HEK293 (cell line): ENCODE results near the gene BRD2.
A peak's percentile ranks its signal among the peaks of the same experiment; 100 is the strongest.

Source experiments
- CTCF ChIA-PET: fragments of 350-600 bp; formaldehyde crosslinking; extraction: SDS; loops from one replicate; lab custom pipeline; 2021; ENCODE audit warnings: antibody characterized with exemption; lab: Yijun Ruan, JAX
- POLR2A ChIA-PET: fragments of 300-600 bp; formaldehyde crosslinking; extraction: SDS; loops from one replicate; lab custom pipeline; 2020; ENCODE audit warnings: antibody characterized with exemption, inconsistent platforms; lab: Yijun Ruan, JAX
- H3K27ac ChIP-seq: fragments of 200-500 bp; sonication (Bioruptor generic); 2 replicates; pipeline ENCODE4 v1.5.1; 2014; ENCODE audit warnings: low read depth, low read length, control low read depth, inconsistent platforms; ENCODE audit errors: extremely low read depth
- H3K36me3 ChIP-seq, 2 experiments: fragments of 200-500 bp in 1 of 2; sonication (Bioruptor generic) in 1 of 2; 1 replicate in 1 of 2; 2 replicates in 1 of 2; pipeline ENCODE4 v1.5.1; 2014 to 2017; ENCODE audit warnings: inconsistent platforms in 2 of 2, low read length in 2 of 2; ENCODE audit not compliant: control insufficient read depth in 2 of 2, insufficient read depth in 1 of 2
- H3K4me1 ChIP-seq: fragments of 200-500 bp; sonication (Bioruptor generic); 2 replicates; pipeline ENCODE4 v1.5.1; 2014; ENCODE audit warnings: mild to moderate bottlenecking, low read length, inconsistent platforms; ENCODE audit not compliant: control insufficient read depth, insufficient read depth
- H3K4me3 ChIP-seq: 2 replicates; pipeline ENCODE4 v1.5.1; 2011; ENCODE audit warnings: low read depth, mild to moderate bottlenecking, control low read depth, low read length, moderate library complexity
- H3K9me3 ChIP-seq: fragments of 200-500 bp; sonication (Bioruptor generic); 2 replicates; pipeline ENCODE4 v1.5.1; 2014; ENCODE audit warnings: low read depth, low read length, inconsistent platforms; ENCODE audit not compliant: control insufficient read depth, insufficient read depth
- BCL11B ChIP-seq: fragments of 450-650 bp; formaldehyde crosslinking; IDR thresholded peaks from 2 replicates; pipeline ENCODE4 v1.5.1; 2016; ENCODE audit warnings: low read depth, missing biosample characterization, missing genetic modification characterization
- HOXC10 ChIP-seq: sonication (generic); formaldehyde crosslinking; IDR thresholded peaks from 2 replicates; pipeline ENCODE4 v1.8.1; 2023; ENCODE audit warnings: mild to moderate bottlenecking, missing genetic modification reagents
- KLF10 ChIP-seq: fragments of 450-650 bp; IDR thresholded peaks from 2 replicates; pipeline ENCODE4 v1.5.1; 2018; ENCODE audit warnings: missing biosample characterization, mild to moderate bottlenecking, missing genetic modification characterization
- KLF16 ChIP-seq: fragments of 450-650 bp; formaldehyde crosslinking; IDR thresholded peaks from 2 replicates; pipeline ENCODE4 v1.5.1; 2017; ENCODE audit warnings: missing biosample characterization, missing genetic modification characterization
- KLF9 ChIP-seq: fragments of 450-650 bp; formaldehyde crosslinking; IDR thresholded peaks from 2 replicates; pipeline ENCODE4 v1.5.1; 2016; ENCODE audit warnings: missing biosample characterization, missing genetic modification characterization, low read depth
- REST ChIP-seq: fragments of 450-650 bp; formaldehyde crosslinking; IDR thresholded peaks from 2 replicates; pipeline ENCODE4 v1.5.1; 2016; ENCODE audit warnings: missing biosample characterization, missing genetic modification characterization
- TCF7L2 ChIP-seq: IDR thresholded peaks from 2 replicates; pipeline ENCODE4 v1.6.1; 2011; ENCODE audit warnings: low read depth, mild to moderate bottlenecking, inconsistent platforms, low read length, moderate library complexity, borderline replicate concordance
- TRIM28 ChIP-seq: IDR thresholded peaks from 2 replicates; pipeline ENCODE4 v1.6.1; 2011; ENCODE audit warnings: low read length, control low read depth, borderline replicate concordance
- WT1 ChIP-seq: fragments of 450-650 bp; formaldehyde crosslinking; IDR thresholded peaks from 2 replicates; pipeline ENCODE4 v1.5.1; 2016; ENCODE audit warnings: missing biosample characterization, missing genetic modification characterization
- ZIC2 ChIP-seq: fragments of 450-650 bp; formaldehyde crosslinking; IDR thresholded peaks from 2 replicates; pipeline ENCODE4 v1.5.1; 2016; ENCODE audit warnings: missing biosample characterization, missing genetic modification characterization
- ZNF169 ChIP-seq: fragments of 450-650 bp; formaldehyde crosslinking; IDR thresholded peaks from 2 replicates; pipeline ENCODE4 v1.5.1; 2016; ENCODE audit warnings: missing biosample characterization, missing genetic modification characterization
- ZNF19 ChIP-seq: fragments of 450-650 bp; formaldehyde crosslinking; IDR thresholded peaks from 2 replicates; pipeline ENCODE4; 2016; ENCODE audit warnings: missing biosample characterization, missing genetic modification characterization, low read depth
- ZNF211 ChIP-seq: fragments of 450-650 bp; formaldehyde crosslinking; IDR thresholded peaks from 2 replicates; pipeline ENCODE4 v1.5.1; 2016; ENCODE audit warnings: low read depth, missing biosample characterization, missing genetic modification characterization
- ZNF223 ChIP-seq: fragments of 450-650 bp; formaldehyde crosslinking; IDR thresholded peaks from 2 replicates; pipeline ENCODE4 v1.5.1; 2016; ENCODE audit warnings: missing biosample characterization, missing genetic modification characterization
- ZNF280C ChIP-seq: fragments of 450-650 bp; formaldehyde crosslinking; IDR thresholded peaks from 2 replicates; pipeline ENCODE4 v1.5.1; 2016; ENCODE audit warnings: missing biosample characterization, missing genetic modification characterization
- ZNF311 ChIP-seq: fragments of 450-650 bp; formaldehyde crosslinking; IDR thresholded peaks from 2 replicates; pipeline ENCODE4 v1.5.1; 2017; ENCODE audit warnings: missing biosample characterization, missing genetic modification characterization, borderline replicate concordance
- ZNF366 ChIP-seq: fragments of 450-650 bp; formaldehyde crosslinking; conservative IDR thresholded peaks from 2 replicates; pipeline ENCODE4 v1.5.1; 2016; ENCODE audit warnings: missing biosample characterization, missing genetic modification characterization
- ZNF48 ChIP-seq: fragments of 450-650 bp; formaldehyde crosslinking; IDR thresholded peaks from 2 replicates; pipeline ENCODE4 v1.5.1; 2016; ENCODE audit warnings: missing biosample characterization, missing genetic modification characterization
- ZNF510 ChIP-seq: fragments of 450-650 bp; formaldehyde crosslinking; IDR thresholded peaks from 2 replicates; pipeline ENCODE4 v1.5.1; 2018; ENCODE audit warnings: mild to moderate bottlenecking, missing genetic modification characterization, missing biosample characterization; ENCODE audit not compliant: insufficient replicate concordance
- ZNF514 ChIP-seq: fragments of 450-650 bp; formaldehyde crosslinking; IDR thresholded peaks from 2 replicates; pipeline ENCODE4 v1.5.1; 2016; ENCODE audit warnings: missing biosample characterization, missing genetic modification characterization
- ZNF518A ChIP-seq: fragments of 450-650 bp; formaldehyde crosslinking; conservative IDR thresholded peaks from 2 replicates; pipeline ENCODE4 v1.5.1; 2016; ENCODE audit warnings: low read depth, missing biosample characterization, missing genetic modification characterization
- ZNF555 ChIP-seq: fragments of 450-650 bp; formaldehyde crosslinking; conservative IDR thresholded peaks from 2 replicates; pipeline ENCODE4 v1.5.1; 2017; ENCODE audit warnings: missing biosample characterization, mild to moderate bottlenecking, missing genetic modification characterization, inconsistent platforms
- ZNF707 ChIP-seq: fragments of 450-650 bp; formaldehyde crosslinking; IDR thresholded peaks from 2 replicates; pipeline ENCODE4 v1.5.1; 2016; ENCODE audit warnings: missing biosample characterization, missing genetic modification characterization
- ZSCAN30 ChIP-seq: fragments of 450-650 bp; IDR thresholded peaks from 2 replicates; pipeline ENCODE4 v1.5.1; 2018; ENCODE audit warnings: missing biosample characterization, mild to moderate bottlenecking, missing genetic modification characterization, moderate library complexity
- ZSCAN4 ChIP-seq: fragments of 450-650 bp; formaldehyde crosslinking; IDR thresholded peaks from 2 replicates; pipeline ENCODE4 v1.5.1; 2017; ENCODE audit warnings: missing biosample characterization, missing genetic modification characterization
- ZXDB ChIP-seq: fragments of 450-650 bp; formaldehyde crosslinking; IDR thresholded peaks from 2 replicates; pipeline ENCODE4 v1.5.1; 2016; ENCODE audit warnings: missing biosample characterization, missing genetic modification characterization

The BRD2 gene

GRCh38 chr6:32972353-32973143, 4.2 kb downstream of the BRD2 start:
- H3K4me3 ChIP-seq = peak overlapping the region; percentile 97
- TF ChIP-seq ZNF48 (tag by site-specific recombination) (no peak), ZNF311 (no peak), ZNF19 (no peak), ZIC2 (tag by site-specific recombination) (no peak), ZSCAN4 (tag by site-specific recombination) (no peak), ZNF514 (tag by site-specific recombination) (no peak), ZNF169 (no peak), TRIM28 (no peak), HOXC10 (no peak), TCF7L2 (no peak), ZNF280C (no peak), ZSCAN30 (no peak), ZNF366 (tag by site-specific recombination) (no peak), ZNF223 (tag by site-specific recombination) (no peak), ZNF211 (no peak), ZNF555 (tag by site-specific recombination) (no peak), ZXDB (no peak), ZNF510 (tag by site-specific recombination) (no peak), ZNF707 (tag by site-specific recombination) (no peak), KLF10 (tag by site-specific recombination) (no peak), BCL11B (peak; percentile 8; the same call in 1 of the 2 replicates), WT1 (tag by site-specific recombination) (no peak; the same call in 1 of the 2 replicates), KLF16 (tag by site-specific recombination) (no peak), REST (tag by site-specific recombination) (peak; percentile 7; the same call in 1 of the 2 replicates), ZNF518A (tag by site-specific recombination) (no peak), KLF9 (0 out of 2 replicates have a peak, but pooled peaks have one; percentile 70)

More at GRCh38 chr6:32972353-32973143, 4.2 kb downstream of the BRD2 start:
- peaks cover 22% of the 10 kb centered on the region for H3K4me1 ChIP-seq
- ChIA-PET CTCF (interaction anchor here (0.7 to 18.0 kb wide), 12 partner anchors 10 to 1078 kb away, joined by 3 to 344 read pairs (median 7); partner anchors contain the start of gene HLA-DMA), POLR2A (interaction anchor here (0.5 to 11.3 kb wide), 86 partner anchors 10 to 1820 kb away, joined by 3 to 405 read pairs (median 6); partner anchors contain the start of genes AGPAT1, ATF6B, B3GALT4 and BAG6)
- H3K36me3 ChIP-seq = peaks cover 40 to 67% of the 10 kb centered on the region in 2 experiments
- H3K9me3 ChIP-seq = no peaks in the 10 kb centered on the region
- peak overlapping the region; percentile 99 for H3K27ac ChIP-seq
